Measurements from ENCODE around the gene SPON1.

- TF ChIP-seq, protein P1, sequence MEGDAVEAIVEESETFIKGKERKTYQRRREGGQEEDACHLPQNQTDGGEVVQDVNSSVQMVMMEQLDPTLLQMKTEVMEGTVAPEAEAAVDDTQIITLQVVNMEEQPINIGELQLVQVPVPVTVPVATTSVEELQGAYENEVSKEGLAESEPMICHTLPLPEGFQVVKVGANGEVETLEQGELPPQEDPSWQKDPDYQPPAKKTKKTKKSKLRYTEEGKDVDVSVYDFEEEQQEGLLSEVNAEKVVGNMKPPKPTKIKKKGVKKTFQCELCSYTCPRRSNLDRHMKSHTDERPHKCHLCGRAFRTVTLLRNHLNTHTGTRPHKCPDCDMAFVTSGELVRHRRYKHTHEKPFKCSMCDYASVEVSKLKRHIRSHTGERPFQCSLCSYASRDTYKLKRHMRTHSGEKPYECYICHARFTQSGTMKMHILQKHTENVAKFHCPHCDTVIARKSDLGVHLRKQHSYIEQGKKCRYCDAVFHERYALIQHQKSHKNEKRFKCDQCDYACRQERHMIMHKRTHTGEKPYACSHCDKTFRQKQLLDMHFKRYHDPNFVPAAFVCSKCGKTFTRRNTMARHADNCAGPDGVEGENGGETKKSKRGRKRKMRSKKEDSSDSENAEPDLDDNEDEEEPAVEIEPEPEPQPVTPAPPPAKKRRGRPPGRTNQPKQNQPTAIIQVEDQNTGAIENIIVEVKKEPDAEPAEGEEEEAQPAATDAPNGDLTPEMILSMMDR (IDR thresholded peaks at IDR 0.05): no peak
- no peak for TF ChIP-seq POLR2A (IDR thresholded peaks at IDR 0.05)
Measured at GRCh38 chr11:14089690-14090462, 127.4 kb downstream of the SPON1 start.
